ENCODE measurements around the gene SLC16A5.

The SLC16A5 gene

GRCh38 chr17:75088465-75089417 is 987 bp downstream of the SLC16A5 start:
- DNase-seq: no peak

- DNase-seq: no peak
Observed at GRCh38 chr17:75090871-75091854, 3.4 kb downstream of the SLC16A5 start.

- no peak for DNase-seq
Observed at GRCh38 chr17:75091855-75092327, 4.1 kb downstream of the SLC16A5 start.

- no peak for DNase-seq
Observed at GRCh38 chr17:75093548-75094158, 5.9 kb downstream of the SLC16A5 start.

GRCh38 chr17:75094871-75095399 is 7.2 kb downstream of the SLC16A5 start:
- DNase-seq: no peak

GRCh38 chr17:75096082-75096625 is 8.4 kb downstream of the SLC16A5 start:
- DNase-seq: no peak

- no peak for DNase-seq
Observed at GRCh38 chr17:75097865-75098264, 10.1 kb downstream of the SLC16A5 start.

- DNase-seq: no peak
Observed at GRCh38 chr17:75098861-75099260, 11.1 kb downstream of the SLC16A5 start.

GRCh38 chr17:75099881-75100595 is 12.3 kb downstream of the SLC16A5 start:
- DNase-seq: no peak

- no peak for DNase-seq
Observed at GRCh38 chr17:75102385-75102821, 14.6 kb downstream of the SLC16A5 start.

- no peak for DNase-seq
Observed at GRCh38 chr17:75103601-75104554, 16.1 kb downstream of the SLC16A5 start.

GRCh38 chr17:75105126-75106080 is 17.6 kb downstream of the SLC16A5 start:
- DNase-seq: peak; percentile 46

- no peak for DNase-seq
Observed at GRCh38 chr17:75108193-75108592, 20.4 kb downstream of the SLC16A5 start.

- DNase-seq: no peak
Observed at GRCh38 chr17:75109046-75109406, 21.3 kb downstream of the SLC16A5 start.

GRCh38 chr17:75109407-75110233 is 21.9 kb downstream of the SLC16A5 start, which contains the start of gene ARMC7:
Gene ARMC7 (plus strand): TSS chr17:75109969. CDS start chr17:75110289, 320 bp downstream.
- DNase-seq: peak; percentile 85

- no peak for DNase-seq
Observed at GRCh38 chr17:75110234-75110937, 22.6 kb downstream of the SLC16A5 start.

- DNase-seq: no peak
Observed at GRCh38 chr17:75111777-75112335, 24.1 kb downstream of the SLC16A5 start.

Data from NCI-H1092 treated with DMSO at 0.1 percent for 48 hours (cell line).